ENCODE results near the gene CAMTA2.

DNA sequence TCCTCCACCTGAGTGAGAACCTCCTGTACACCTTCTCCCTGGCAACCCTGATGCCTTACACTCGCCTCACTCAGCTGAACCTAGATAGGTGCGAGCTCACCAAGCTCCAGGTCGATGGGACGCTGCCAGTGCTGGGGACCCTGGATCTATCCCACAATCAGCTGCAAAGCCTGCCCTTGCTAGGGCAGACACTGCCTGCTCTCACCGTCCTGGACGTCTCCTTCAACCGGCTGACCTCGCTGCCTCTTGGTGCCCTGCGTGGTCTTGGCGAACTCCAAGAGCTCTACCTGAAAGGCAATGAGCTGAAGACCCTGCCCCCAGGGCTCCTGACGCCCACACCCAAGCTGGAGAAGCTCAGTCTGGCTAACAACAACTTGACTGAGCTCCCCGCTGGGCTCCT lies 54.7 kb downstream of the CAMTA2 start:
- TF ChIP-seq, protein P1, sequence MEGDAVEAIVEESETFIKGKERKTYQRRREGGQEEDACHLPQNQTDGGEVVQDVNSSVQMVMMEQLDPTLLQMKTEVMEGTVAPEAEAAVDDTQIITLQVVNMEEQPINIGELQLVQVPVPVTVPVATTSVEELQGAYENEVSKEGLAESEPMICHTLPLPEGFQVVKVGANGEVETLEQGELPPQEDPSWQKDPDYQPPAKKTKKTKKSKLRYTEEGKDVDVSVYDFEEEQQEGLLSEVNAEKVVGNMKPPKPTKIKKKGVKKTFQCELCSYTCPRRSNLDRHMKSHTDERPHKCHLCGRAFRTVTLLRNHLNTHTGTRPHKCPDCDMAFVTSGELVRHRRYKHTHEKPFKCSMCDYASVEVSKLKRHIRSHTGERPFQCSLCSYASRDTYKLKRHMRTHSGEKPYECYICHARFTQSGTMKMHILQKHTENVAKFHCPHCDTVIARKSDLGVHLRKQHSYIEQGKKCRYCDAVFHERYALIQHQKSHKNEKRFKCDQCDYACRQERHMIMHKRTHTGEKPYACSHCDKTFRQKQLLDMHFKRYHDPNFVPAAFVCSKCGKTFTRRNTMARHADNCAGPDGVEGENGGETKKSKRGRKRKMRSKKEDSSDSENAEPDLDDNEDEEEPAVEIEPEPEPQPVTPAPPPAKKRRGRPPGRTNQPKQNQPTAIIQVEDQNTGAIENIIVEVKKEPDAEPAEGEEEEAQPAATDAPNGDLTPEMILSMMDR (IDR thresholded peaks at IDR 0.05) = no peak
- TF ChIP-seq POLR2A (IDR thresholded peaks at IDR 0.05; ENCODE audit: low read depth) = no peak
- no peak for TF ChIP-seq POLR2AphosphoS5 (IDR thresholded peaks at IDR 0.05)
